IMR-90 (cell line): Measurements from ENCODE around the gene POLR2F. TPM values are rescaled to one million over a fixed set of nuclear protein-coding genes. Genes with fewer than 3 reads are reported as not detected.

Experiments
- ATAC-seq: fragments of 200-7000 bp; cut with Tn5 transposase; 2 replicates; pipeline ENCODE4 v1.9.1; 2020; ENCODE audit warnings: low read depth, mild to moderate bottlenecking, moderate library complexity
- BruUV-seq: library from RNA; stranded (reverse); fragments of 400-500 nt; replicated peaks from 2 replicates; lab custom pipeline; 2021; lab: Mats Ljungman, UMichigan
- CTCF ChIA-PET: fragments of 300-600 bp; formaldehyde crosslinking; extraction: SDS; loops from one replicate; lab custom pipeline; 2021; ENCODE audit warnings: antibody characterized with exemption; lab: Yijun Ruan, JAX
- POLR2A ChIA-PET: fragments of 300-600 bp; sonication (Branson Sonifier 250); formaldehyde crosslinking; loops from one replicate; lab custom pipeline; 2022; ENCODE audit warnings: antibody characterized with exemption; ENCODE audit not compliant: unreplicated experiment; lab: Charles Lee
- DNase-seq: peaks from one replicate; pipeline ENCODE4 v3.0.0; 2013
- H2AFZ ChIP-seq: replicated peaks from 2 replicates; pipeline ENCODE3; 2013; ENCODE audit warnings: low read length, mild to moderate bottlenecking; ENCODE audit not compliant: poor library complexity
- H2AK5ac ChIP-seq: 2 replicates; pipeline ENCODE4 v1.6.1; 2013; ENCODE audit warnings: low read depth, low read length, inconsistent platforms
- H2AK9ac ChIP-seq: replicated peaks from 2 replicates; pipeline ENCODE3; 2013; ENCODE audit warnings: mild to moderate bottlenecking, low read depth, low read length, moderate library complexity; ENCODE audit not compliant: poor library complexity
- H2BK120ac ChIP-seq: 2 replicates; pipeline ENCODE4 v1.6.1; 2013; ENCODE audit warnings: low read depth, low read length, inconsistent platforms
- H2BK15ac ChIP-seq: 3 replicates; pipeline ENCODE4 v1.6.1; 2013; ENCODE audit warnings: low read depth, low read length, inconsistent platforms
- H2BK20ac ChIP-seq: 2 replicates; pipeline ENCODE4 v1.6.1; 2013; ENCODE audit warnings: low read depth, mild to moderate bottlenecking, inconsistent platforms, low read length, moderate library complexity
- H2BK5ac ChIP-seq: 2 replicates; pipeline ENCODE4 v1.6.1; 2013; ENCODE audit warnings: mild to moderate bottlenecking, low read depth, low read length, inconsistent platforms; ENCODE audit not compliant: poor library complexity, severe bottlenecking
- H3K14ac ChIP-seq: replicated peaks from 2 replicates; pipeline ENCODE4 v1.6.1; 2013; ENCODE audit warnings: low read depth, low read length, inconsistent platforms
- H3K18ac ChIP-seq: 2 replicates; pipeline ENCODE4 v1.6.1; 2013; ENCODE audit warnings: low read depth, low read length, control low read depth
- H3K23ac ChIP-seq: 2 replicates; pipeline ENCODE4 v1.6.1; 2013; ENCODE audit warnings: low read depth, low read length, inconsistent platforms
- H3K27ac ChIP-seq: 2 replicates; pipeline ENCODE4 v1.5.1; 2013; ENCODE audit warnings: mild to moderate bottlenecking, control low read depth, low read length; ENCODE audit not compliant: insufficient read depth
- H3K27me3 ChIP-seq: 2 replicates; pipeline ENCODE4 v1.6.1; 2013; ENCODE audit warnings: low read length; ENCODE audit not compliant: control insufficient read depth, insufficient read depth
- H3K36me3 ChIP-seq: 2 replicates; pipeline ENCODE4 v1.6.1; 2013; ENCODE audit warnings: low read length, mixed read lengths; ENCODE audit not compliant: control insufficient read depth, insufficient read depth
- H3K4ac ChIP-seq: 2 replicates; pipeline ENCODE4 v1.6.1; 2013; ENCODE audit warnings: low read depth, low read length, inconsistent platforms
- H3K4me1 ChIP-seq: 2 replicates; pipeline ENCODE4 v1.6.1; 2013; ENCODE audit warnings: low read length, mixed read lengths; ENCODE audit not compliant: control insufficient read depth, insufficient read depth
- H3K4me2 ChIP-seq: 2 replicates; pipeline ENCODE4 v1.6.1; 2013; ENCODE audit warnings: low read depth, mild to moderate bottlenecking, control low read depth, low read length, moderate library complexity
- H3K4me3 ChIP-seq: 2 replicates; pipeline ENCODE4 v1.5.1; 2013; ENCODE audit warnings: low read depth, mild to moderate bottlenecking, control low read depth, low read length, moderate library complexity; ENCODE audit not compliant: insufficient read depth
- H3K56ac ChIP-seq: 2 replicates; pipeline ENCODE4 v1.6.1; 2013; ENCODE audit warnings: low read length, inconsistent platforms; ENCODE audit not compliant: insufficient read depth; ENCODE audit errors: extremely low read depth
- H3K79me1 ChIP-seq, 2 experiments: 2 replicates each; pipeline ENCODE4 v1.6.1; 2013; ENCODE audit warnings: low read length in 2 of 2, inconsistent platforms in 1 of 2, low read depth in 1 of 2
- H3K9ac ChIP-seq: 2 replicates; pipeline ENCODE4 v1.6.1; 2013; ENCODE audit warnings: low read depth, low read length, control low read depth
- H3K9me1 ChIP-seq: 2 replicates; pipeline ENCODE4 v1.6.1; 2013; ENCODE audit warnings: low read length, inconsistent platforms; ENCODE audit not compliant: insufficient read depth
- H3K9me3 ChIP-seq: 2 replicates; pipeline ENCODE4 v1.6.1; 2013; ENCODE audit warnings: low read length; ENCODE audit not compliant: control insufficient read depth, insufficient read depth
- H4K20me1 ChIP-seq: 2 replicates; pipeline ENCODE4 v1.6.1; 2013; ENCODE audit warnings: low read length, inconsistent platforms; ENCODE audit not compliant: insufficient read depth
- H4K5ac ChIP-seq: 2 replicates; pipeline ENCODE4 v1.6.1; 2013; ENCODE audit warnings: mild to moderate bottlenecking, low read depth, low read length, control low read depth
- H4K8ac ChIP-seq, 2 experiments: 2 replicates each; pipeline ENCODE4 v1.6.1; 2013; ENCODE audit warnings: low read depth in 2 of 2, low read length in 2 of 2, control low read depth in 1 of 2, inconsistent platforms in 1 of 2
- H4K91ac ChIP-seq: 2 replicates; pipeline ENCODE4 v1.6.1; 2013; ENCODE audit warnings: low read depth, low read length, inconsistent platforms; ENCODE audit not compliant: insufficient read depth
- BHLHE40 ChIP-seq: fragments of 150-350 bp; IDR thresholded peaks from 2 replicates; pipeline ENCODE4 v1.6.1; 2016; ENCODE audit warnings: mild to moderate bottlenecking, low read depth, low read length
- CEBPB ChIP-seq: IDR thresholded peaks from 2 replicates; pipeline ENCODE4 v1.6.1; 2012; ENCODE audit warnings: low read depth, low read length, improper control_type of control experiment
- CHD1 ChIP-seq: IDR thresholded peaks from 2 replicates; pipeline ENCODE4 v1.6.1; 2012; ENCODE audit warnings: low read depth, low read length, improper control_type of control experiment
- FOS ChIP-seq: fragments of 150-350 bp; IDR thresholded peaks from 2 replicates; pipeline ENCODE4 v1.6.1; 2016; ENCODE audit warnings: low read depth, low read length
- MAFK ChIP-seq: IDR thresholded peaks from 2 replicates; pipeline ENCODE4 v1.6.1; 2012; ENCODE audit warnings: low read depth, low read length, improper control_type of control experiment
- MAZ ChIP-seq: IDR thresholded peaks from 2 replicates; pipeline ENCODE4 v1.6.1; 2012; ENCODE audit warnings: low read depth, mild to moderate bottlenecking, low read length, improper control_type of control experiment, moderate library complexity, borderline replicate concordance
- MXI1 ChIP-seq: IDR thresholded peaks from 2 replicates; pipeline ENCODE4 v1.6.1; 2012; ENCODE audit warnings: low read depth, mild to moderate bottlenecking, low read length, moderate library complexity, borderline replicate concordance
- NFE2L2 ChIP-seq: fragments of 150-350 bp; IDR thresholded peaks from 2 replicates; pipeline ENCODE4 v1.6.1; 2016; ENCODE audit warnings: low read depth, mild to moderate bottlenecking, low read length
- POLR2A ChIP-seq: IDR thresholded peaks from 2 replicates; pipeline ENCODE4 v1.6.1; 2012; ENCODE audit warnings: mild to moderate bottlenecking, low read depth, low read length
- RAD21 ChIP-seq: IDR thresholded peaks from 2 replicates; pipeline ENCODE4 v1.6.1; 2012; ENCODE audit warnings: low read length, improper control_type of control experiment
- RCOR1 ChIP-seq: IDR thresholded peaks from 2 replicates; pipeline ENCODE4 v1.6.1; 2012; ENCODE audit warnings: mild to moderate bottlenecking, low read length, improper control_type of control experiment; ENCODE audit not compliant: insufficient replicate concordance
- RFX5 ChIP-seq: IDR thresholded peaks from 2 replicates; pipeline ENCODE4 v1.8.0; 2012; ENCODE audit warnings: low read depth, mild to moderate bottlenecking, low read length, moderate library complexity
- SMC3 ChIP-seq: fragments of 150-350 bp; IDR thresholded peaks from 2 replicates; pipeline ENCODE4 v1.6.1; 2016; ENCODE audit warnings: low read depth, mild to moderate bottlenecking, antibody characterized with exemption, low read length, moderate library complexity
- WGBS, 2 experiments: methylation state at CpG; one replicate each; pipeline versions ENCODE4 v1.1.5 to v1.1.7; 2013; ENCODE audit warnings: missing lambda C conversion rate in 2 of 2; ENCODE audit not compliant: insufficient read length in 1 of 2; ENCODE audit errors: extremely low coverage in 2 of 2; 5-methylcytosine and 5-hydroxymethylcytosine counted together
- dilution Hi-C: fragments of 300-500 bp; cut with HindIII; formaldehyde crosslinking; loops from one replicate; pipeline ENCODE4 v1.14.3; 2018; ENCODE audit warnings: low sequenced_read_pairs; ENCODE audit not compliant: unreplicated experiment
- in situ Hi-C: fragments of 300-500 bp; cut with MboI; formaldehyde crosslinking; loops from 3 replicates; pipeline ENCODE4 v1.14.3; 2019; ENCODE audit warnings: low sequenced_read_pairs, inconsistent platforms, mixed read lengths
- intact Hi-C: fragments of 100-400 bp; cut with micrococcal nuclease; formaldehyde crosslinking; loops from 2 replicates; pipeline ENCODE4 v1.10.0; 2022
- polyA plus RNA-seq, 3 experiments: library from polyadenylated mRNA; depleted of rRNA; stranded (reverse); fragments of >200 nt; gene quantifications; 2 replicates each; pipeline ENCODE4 v1.2.3, GENCODE V29; 2012; ENCODE audit warnings: low replicate concordance in 1 of 3
- total RNA-seq: library from RNA; depleted of rRNA; stranded (reverse); fragments of >200 nt; gene quantifications from 2 replicates; pipeline ENCODE4 v1.2.3, GENCODE V29; 2012
- TF ChIP-seq, protein P1 (sequence below): conservative IDR thresholded peaks from 2 replicates; pipeline ENCODE4 v1.5.1; 2012; ENCODE audit warnings: mild to moderate bottlenecking, low read depth, low read length, improper control_type of control experiment
- TF ChIP-seq, protein P2 (sequence below): fragments of 150-350 bp; IDR thresholded peaks from 2 replicates; pipeline ENCODE4 v1.6.1; 2016; ENCODE audit warnings: low read depth, mild to moderate bottlenecking, low read length, moderate library complexity, borderline replicate concordance
- TF ChIP-seq, protein P3 (sequence below): fragments of 150-350 bp; IDR thresholded peaks from 2 replicates; pipeline ENCODE4 v1.6.1; 2017; ENCODE audit warnings: mild to moderate bottlenecking, antibody characterized with exemption, low read length, low read depth

Gene POLR2F
- total and polyA plus RNA-seq, 2 of the 4 experiments (the other 2 are of a cell fraction), result 26.0 to 147 TPM

DNA sequence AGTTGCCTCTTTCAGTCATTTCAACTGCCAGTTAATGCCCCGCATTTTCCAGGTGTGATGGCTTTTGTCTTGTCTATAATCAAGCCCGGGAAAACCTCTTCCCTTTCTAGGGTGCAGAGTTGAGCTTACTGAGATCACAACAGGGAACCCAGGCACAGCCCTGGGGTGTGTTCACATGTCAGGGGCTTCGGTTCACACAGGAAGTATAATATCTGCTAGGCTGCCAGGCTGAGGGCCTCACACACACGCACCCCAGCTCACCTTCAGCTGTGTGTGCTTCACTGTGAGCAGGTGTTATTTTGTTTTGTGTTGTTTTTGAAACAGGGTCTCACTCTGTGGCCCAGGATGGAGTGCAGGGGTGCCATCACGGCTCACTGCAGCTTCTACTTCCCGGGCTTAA is 40.5 kb downstream of the POLR2F start:
- no peak overlapping the region for H3K4me3 ChIP-seq
- no peak overlapping the region for H3K14ac ChIP-seq
- H3K18ac ChIP-seq, result no peak overlapping the region
- H3K27me3 ChIP-seq, result peaks cover 11% of the 10 kb centered on the region; the same call in 1 of the 2 replicates
- no peak overlapping the region for H2AK5ac ChIP-seq
- dilution Hi-C loops, result no loop called here
- H3K4ac ChIP-seq, result no peak overlapping the region
- POLR2A ChIA-PET, result no interaction called here
- no peak overlapping the region for H3K23ac ChIP-seq
- no peak overlapping the region for H2AK9ac ChIP-seq
- no peak overlapping the region for H2BK120ac ChIP-seq
- H4K8ac ChIP-seq, result no peak overlapping the region
- BruUV-seq, result no TSS peak
- H2BK5ac ChIP-seq, result no peak overlapping the region
- CTCF ChIA-PET, result no interaction called here
- no peak overlapping the region for H2BK15ac ChIP-seq
- H3K56ac ChIP-seq, result no peak overlapping the region
- no peak for ATAC-seq
- intact Hi-C loops, result no loop called here
- no peak overlapping the region for H4K91ac ChIP-seq
- no peaks in the 10 kb centered on the region for H3K79me1 ChIP-seq
- H2AFZ ChIP-seq, result no peak overlapping the region
- no peak overlapping the region for H3K9ac ChIP-seq
- H4K20me1 ChIP-seq, result no peaks in the 10 kb centered on the region
- peaks cover 8% of the 10 kb centered on the region; the same call in 1 of the 2 replicates for H3K9me1 ChIP-seq
- H3K4me1 ChIP-seq, result no peaks in the 10 kb centered on the region
- no peak overlapping the region for H3K27ac ChIP-seq
- no peak for TF ChIP-seq CEBPB
- TF ChIP-seq, protein P1, sequence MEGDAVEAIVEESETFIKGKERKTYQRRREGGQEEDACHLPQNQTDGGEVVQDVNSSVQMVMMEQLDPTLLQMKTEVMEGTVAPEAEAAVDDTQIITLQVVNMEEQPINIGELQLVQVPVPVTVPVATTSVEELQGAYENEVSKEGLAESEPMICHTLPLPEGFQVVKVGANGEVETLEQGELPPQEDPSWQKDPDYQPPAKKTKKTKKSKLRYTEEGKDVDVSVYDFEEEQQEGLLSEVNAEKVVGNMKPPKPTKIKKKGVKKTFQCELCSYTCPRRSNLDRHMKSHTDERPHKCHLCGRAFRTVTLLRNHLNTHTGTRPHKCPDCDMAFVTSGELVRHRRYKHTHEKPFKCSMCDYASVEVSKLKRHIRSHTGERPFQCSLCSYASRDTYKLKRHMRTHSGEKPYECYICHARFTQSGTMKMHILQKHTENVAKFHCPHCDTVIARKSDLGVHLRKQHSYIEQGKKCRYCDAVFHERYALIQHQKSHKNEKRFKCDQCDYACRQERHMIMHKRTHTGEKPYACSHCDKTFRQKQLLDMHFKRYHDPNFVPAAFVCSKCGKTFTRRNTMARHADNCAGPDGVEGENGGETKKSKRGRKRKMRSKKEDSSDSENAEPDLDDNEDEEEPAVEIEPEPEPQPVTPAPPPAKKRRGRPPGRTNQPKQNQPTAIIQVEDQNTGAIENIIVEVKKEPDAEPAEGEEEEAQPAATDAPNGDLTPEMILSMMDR, result no peak
- TF ChIP-seq MAZ, result no peak
- no peak for TF ChIP-seq MAFK
- TF ChIP-seq CHD1, result no peak
- no peak for TF ChIP-seq SMC3
- TF ChIP-seq, protein P2, sequence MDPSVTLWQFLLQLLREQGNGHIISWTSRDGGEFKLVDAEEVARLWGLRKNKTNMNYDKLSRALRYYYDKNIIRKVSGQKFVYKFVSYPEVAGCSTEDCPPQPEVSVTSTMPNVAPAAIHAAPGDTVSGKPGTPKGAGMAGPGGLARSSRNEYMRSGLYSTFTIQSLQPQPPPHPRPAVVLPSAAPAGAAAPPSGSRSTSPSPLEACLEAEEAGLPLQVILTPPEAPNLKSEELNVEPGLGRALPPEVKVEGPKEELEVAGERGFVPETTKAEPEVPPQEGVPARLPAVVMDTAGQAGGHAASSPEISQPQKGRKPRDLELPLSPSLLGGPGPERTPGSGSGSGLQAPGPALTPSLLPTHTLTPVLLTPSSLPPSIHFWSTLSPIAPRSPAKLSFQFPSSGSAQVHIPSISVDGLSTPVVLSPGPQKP, result no peak
- TF ChIP-seq NFE2L2, result no peak
- no peak for TF ChIP-seq POLR2A
- TF ChIP-seq FOS, result no peak
- TF ChIP-seq RAD21, result no peak
- no peak for TF ChIP-seq RFX5
- no peak for TF ChIP-seq BHLHE40
- TF ChIP-seq, protein P3, sequence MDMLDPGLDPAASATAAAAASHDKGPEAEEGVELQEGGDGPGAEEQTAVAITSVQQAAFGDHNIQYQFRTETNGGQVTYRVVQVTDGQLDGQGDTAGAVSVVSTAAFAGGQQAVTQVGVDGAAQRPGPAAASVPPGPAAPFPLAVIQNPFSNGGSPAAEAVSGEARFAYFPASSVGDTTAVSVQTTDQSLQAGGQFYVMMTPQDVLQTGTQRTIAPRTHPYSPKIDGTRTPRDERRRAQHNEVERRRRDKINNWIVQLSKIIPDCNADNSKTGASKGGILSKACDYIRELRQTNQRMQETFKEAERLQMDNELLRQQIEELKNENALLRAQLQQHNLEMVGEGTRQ, result no peak
- TF ChIP-seq RCOR1, result no peak
- TF ChIP-seq MXI1, result no peak
- no peak for DNase-seq
- 75% methylated on average over 2 of the region's 6 CpGs; no CpG with 5 or more reads in 1 of the 2 experiments for whole genome bisulfite sequencing, 2 experiments
- in situ Hi-C loops, result no loop called here
- no peak overlapping the region for H3K4me2 ChIP-seq
- H3K36me3 ChIP-seq, result no peaks in the 10 kb centered on the region
- no peak overlapping the region for H4K5ac ChIP-seq
- no peaks in the 10 kb centered on the region for H3K9me3 ChIP-seq
- no peak overlapping the region for H2BK20ac ChIP-seq
